IPS DF 6.9 (cell line): Measurements from ENCODE around the gene TSPAN7.

Source experiments
- DNase-seq: peaks from one replicate; pipeline ENCODE4 v3.0.0-alpha.2; 2013; ENCODE audit warnings: low read depth, low spot score
- H3K27ac ChIP-seq: one replicate; pipeline ENCODE4 v1.5.1; 2013; ENCODE audit warnings: low read length, control low read depth
- H3K27me3 ChIP-seq: 2 replicates; pipeline ENCODE4 v1.6.1; 2013; ENCODE audit warnings: mild to moderate bottlenecking, low read length; ENCODE audit not compliant: control insufficient read depth, insufficient read depth
- H3K36me3 ChIP-seq: 2 replicates; pipeline ENCODE4 v1.6.1; 2013; ENCODE audit warnings: low read length; ENCODE audit not compliant: control insufficient read depth, insufficient read depth
- H3K4me1 ChIP-seq: 2 replicates; pipeline ENCODE4 v1.6.1; 2013; ENCODE audit warnings: low read length; ENCODE audit not compliant: control insufficient read depth, insufficient read depth
- H3K4me3 ChIP-seq: 2 replicates; pipeline ENCODE4 v1.5.1; 2013; ENCODE audit warnings: mild to moderate bottlenecking, low read length
- H3K9me3 ChIP-seq: 2 replicates; pipeline ENCODE4 v1.6.1; 2013; ENCODE audit warnings: low read length, inconsistent platforms; ENCODE audit not compliant: control insufficient read depth, insufficient read depth
- WGBS: extraction: QIAGEN DNeasy Blood & Tissue Kit; methylation state at CpG from one replicate; pipeline ENCODE4 v1.1.7; 2013; ENCODE audit warnings: mixed read lengths, missing lambda C conversion rate; ENCODE audit not compliant: insufficient read length, insufficient coverage; 5-methylcytosine and 5-hydroxymethylcytosine counted together

Gene TSPAN7

DNA sequence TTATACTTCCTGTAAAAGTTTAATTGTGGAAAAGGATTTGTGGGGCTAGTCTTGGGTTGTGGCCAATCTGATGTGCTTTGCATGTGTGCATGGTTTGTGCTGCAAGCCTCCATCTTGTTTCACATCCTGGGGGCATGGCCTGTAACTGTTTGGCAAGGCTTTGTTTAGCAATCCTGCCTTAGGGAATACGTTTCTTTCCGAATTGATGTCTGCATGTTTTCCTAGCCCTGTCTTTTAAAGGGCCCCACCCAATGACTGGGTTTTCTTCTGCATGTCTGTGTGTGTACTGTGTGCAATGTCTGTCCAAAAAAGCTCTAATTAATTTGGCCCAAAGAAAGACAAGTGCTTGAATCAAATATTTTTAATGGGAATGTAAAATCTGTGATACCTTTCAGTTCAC is 165.3 kb downstream of the TSPAN7 start:
- DNase-seq, result no peak
- Histone ChIP-seq H3K9me3 (no peaks in the 10 kb centered on the region), H3K4me3 (no peak overlapping the region), H3K36me3 (no peaks in the 10 kb centered on the region), H3K27me3 (no peaks in the 10 kb centered on the region), H3K27ac (no peak overlapping the region), H3K4me1 (no peaks in the 10 kb centered on the region)
- no CpG with 5 or more reads among the region's 2 CpGs for WGBS

DNA sequence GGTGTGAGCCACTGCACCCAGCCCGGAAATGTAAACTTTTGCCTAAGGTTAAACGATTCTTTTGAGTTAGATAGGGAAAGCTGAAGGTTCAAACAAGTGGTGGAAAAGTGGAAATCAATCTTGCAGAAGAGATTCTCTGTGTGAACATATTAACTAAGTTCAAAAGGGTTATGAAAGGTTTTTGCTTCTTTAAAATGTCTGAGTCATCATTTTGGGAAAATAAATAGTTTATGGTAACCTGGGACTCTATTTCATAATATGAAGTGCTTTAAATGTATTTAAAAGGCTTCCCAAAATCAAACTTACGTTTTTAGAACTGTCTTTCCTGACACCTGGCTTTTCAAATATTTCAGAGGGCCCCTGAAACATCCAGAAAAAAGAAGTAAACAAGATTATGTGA is 166.3 kb downstream of the TSPAN7 start:
- Histone ChIP-seq H3K4me3 (no peak overlapping the region), H3K4me1 (no peaks in the 10 kb centered on the region), H3K27me3 (no peaks in the 10 kb centered on the region), H3K9me3 (no peaks in the 10 kb centered on the region), H3K36me3 (no peaks in the 10 kb centered on the region), H3K27ac (no peak overlapping the region)
- WGBS, result no CpG with 5 or more reads among the region's 3 CpGs
- no peak for DNase-seq

DNA sequence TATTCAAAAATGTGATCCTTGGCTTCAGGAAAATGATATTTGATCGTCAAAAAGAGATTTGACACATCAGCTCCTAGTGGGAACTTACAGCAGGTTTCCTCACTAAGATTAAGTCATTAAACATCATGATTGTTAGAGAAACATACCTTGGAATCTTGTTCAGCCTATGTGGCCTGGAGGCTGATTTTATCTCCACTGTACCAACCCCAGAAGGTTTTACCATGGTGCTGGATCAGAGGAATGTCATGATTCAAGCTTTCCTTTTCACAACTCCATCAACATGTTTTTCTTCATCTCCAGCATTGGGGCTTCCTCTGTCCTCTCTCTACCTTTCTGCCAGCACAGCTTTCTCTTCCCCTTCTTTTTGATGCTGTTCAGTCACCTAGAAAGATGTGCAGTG is 171.5 kb downstream of the TSPAN7 start:
- no peaks in the 10 kb centered on the region for H3K4me1 ChIP-seq
- no CpG with 5 or more reads among the region's 1 CpG for WGBS
- no peak for DNase-seq
- no peaks in the 10 kb centered on the region for H3K36me3 ChIP-seq
- no peaks in the 10 kb centered on the region for H3K9me3 ChIP-seq
- no peaks in the 10 kb centered on the region for H3K27me3 ChIP-seq
- H3K4me3 ChIP-seq, result no peak overlapping the region
- H3K27ac ChIP-seq, result no peak overlapping the region
